Spinal cord (tissue), 10 donors: Measurements from ENCODE around the gene CLPTM1. TPM values are rescaled to one million over a fixed set of nuclear protein-coding genes. Genes with fewer than 3 reads are reported as not detected.
A peak's percentile ranks its signal among the peaks of the same experiment; 100 is the strongest.
"Not testable (repeated sequence)": the region's sequence is repeated elsewhere in the genome, so short reads cannot be mapped to it uniquely, and the experiment has no call there.

Experiments used
- DNase-seq, 6 donors: peaks; one replicate each; pipeline versions ENCODE4 v3.0.0 to v3.0.0-alpha.2; 2013 to 2015; ENCODE audit warnings: low spot score in 6 of 6, low read depth in 4 of 6
- H3K27ac ChIP-seq: one replicate; pipeline ENCODE4 v1.5.1; 2013; ENCODE audit warnings: low read depth, low read length, control low read depth
- H3K27me3 ChIP-seq: one replicate; pipeline ENCODE4 v1.6.1; 2013; ENCODE audit warnings: low read length; ENCODE audit not compliant: control insufficient read depth, insufficient read depth
- H3K36me3 ChIP-seq: one replicate; pipeline ENCODE4 v1.6.1; 2013; ENCODE audit warnings: low read length; ENCODE audit not compliant: control insufficient read depth, insufficient read depth
- H3K4me1 ChIP-seq: one replicate; pipeline ENCODE4 v1.6.1; 2013; ENCODE audit warnings: low read length; ENCODE audit not compliant: control insufficient read depth, insufficient read depth
- H3K4me3 ChIP-seq: one replicate; pipeline ENCODE4 v1.5.1; 2013; ENCODE audit warnings: low read depth, low read length, control low read depth
- H3K9me3 ChIP-seq: one replicate; pipeline ENCODE4 v1.6.1; 2013; ENCODE audit warnings: low read length; ENCODE audit not compliant: control insufficient read depth, insufficient read depth
- WGBS: methylation state at CpG from one replicate; pipeline ENCODE4 v1.1.5; 2013; ENCODE audit warnings: missing lambda C conversion rate; ENCODE audit not compliant: insufficient coverage; 5-methylcytosine and 5-hydroxymethylcytosine counted together
- long read RNA-seq, 4 donors: transcript quantifications; one replicate each; lab custom pipeline, GENCODE V29; 2026
- polyA plus RNA-seq, 2 donors: library from polyadenylated mRNA; unstranded; fragments of 120-200 nt; gene quantifications; one replicate each; pipeline ENCODE4 v1.2.1, GENCODE V29; 2013; ENCODE audit not compliant: insufficient read length in 2 of 2
- total RNA-seq, 2 donors: library from RNA; depleted of rRNA in 1 of 2; stranded (reverse); fragments of 120-200 nt in 1 of 2; fragments of >200 nt in 1 of 2; gene quantifications; one replicate each; pipeline versions ENCODE4 v1.2.3 to v1.2.4, GENCODE V29; 2013 to 2014
- donor health status: healthy.

Gene CLPTM1, protein sequence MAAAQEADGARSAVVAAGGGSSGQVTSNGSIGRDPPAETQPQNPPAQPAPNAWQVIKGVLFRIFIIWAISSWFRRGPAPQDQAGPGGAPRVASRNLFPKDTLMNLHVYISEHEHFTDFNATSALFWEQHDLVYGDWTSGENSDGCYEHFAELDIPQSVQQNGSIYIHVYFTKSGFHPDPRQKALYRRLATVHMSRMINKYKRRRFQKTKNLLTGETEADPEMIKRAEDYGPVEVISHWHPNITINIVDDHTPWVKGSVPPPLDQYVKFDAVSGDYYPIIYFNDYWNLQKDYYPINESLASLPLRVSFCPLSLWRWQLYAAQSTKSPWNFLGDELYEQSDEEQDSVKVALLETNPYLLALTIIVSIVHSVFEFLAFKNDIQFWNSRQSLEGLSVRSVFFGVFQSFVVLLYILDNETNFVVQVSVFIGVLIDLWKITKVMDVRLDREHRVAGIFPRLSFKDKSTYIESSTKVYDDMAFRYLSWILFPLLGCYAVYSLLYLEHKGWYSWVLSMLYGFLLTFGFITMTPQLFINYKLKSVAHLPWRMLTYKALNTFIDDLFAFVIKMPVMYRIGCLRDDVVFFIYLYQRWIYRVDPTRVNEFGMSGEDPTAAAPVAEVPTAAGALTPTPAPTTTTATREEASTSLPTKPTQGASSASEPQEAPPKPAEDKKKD
- total RNA-seq, result 10 to 100 TPM; 53.9 to 64.3 TPM
- 100 to 1,000 TPM; 157 to 158 TPM for polyA plus RNA-seq
- long read RNA-seq, donor 1, transcript CLPTM1-201 (14 exons, 2,604 nt), result major isoform, 56 of 110 reads
- long read RNA-seq, donor 1, partial matches to known transcripts, result 52 of 110 reads
- long read RNA-seq, donor 1, other reads (novel, unspliced or antisense), result 0 of 110 reads
- long read RNA-seq, donor 2, transcript CLPTM1-201 (14 exons, 2,604 nt), result major isoform, 23 of 66 reads
- long read RNA-seq, donor 2, partial matches to known transcripts, result 43 of 66 reads
- long read RNA-seq, donor 2, other reads (novel, unspliced or antisense), result 0 of 66 reads
- long read RNA-seq, donor 3, transcript CLPTM1-201 (14 exons, 2,604 nt), result major isoform, 8 of 32 reads
- long read RNA-seq, donor 3, partial matches to known transcripts, result 24 of 32 reads
- long read RNA-seq, donor 3, other reads (novel, unspliced or antisense), result 0 of 32 reads
- long read RNA-seq, donor 4, transcript CLPTM1-201 (14 exons, 2,604 nt), result major isoform, 7 of 13 reads
- long read RNA-seq, donor 4, partial matches to known transcripts, result 5 of 13 reads
- long read RNA-seq, donor 4, other reads (novel, unspliced or antisense), result 0 of 13 reads

GRCh38 chr19:44954649-44955504 lies at the start of gene CLPTM1:
Gene CLPTM1, plus strand, starts transcription at chr19:44955380. Its CDS starts 16 bp downstream, at chr19:44955396.
- H3K36me3 ChIP-seq, result peaks cover 17% of the 10 kb centered on the region
- H3K27me3 ChIP-seq, result no peaks in the 10 kb centered on the region
- under 1% methylated on average over 65 of the region's 65 CpGs for WGBS
- peaks cover 60% of the 10 kb centered on the region for H3K4me1 ChIP-seq
- peak within 1 kb of the TSS; percentile 99 for H3K27ac ChIP-seq
- peak within 1 kb of the TSS; percentile 97 for H3K4me3 ChIP-seq
- no peaks in the 10 kb centered on the region for H3K9me3 ChIP-seq
- DNase-seq, result peak; percentile 93 to 99 (median 96)

GRCh38 chr19:44905437-44906160 lies 49.6 kb upstream of the CLPTM1 start, which contains the start of gene APOE:
Gene APOE, plus strand, starts transcription at chr19:44905796. Its CDS starts 829 bp downstream, at chr19:44906625.
- no peaks in the 10 kb centered on the region for H3K9me3 ChIP-seq
- peak within 1 kb of the TSS; percentile 76 for H3K27ac ChIP-seq
- peaks cover 49% of the 10 kb centered on the region for H3K4me1 ChIP-seq
- DNase-seq, result peak in 1 of 6 donors; percentile 71
- H3K36me3 ChIP-seq, result peaks cover 49% of the 10 kb centered on the region
- H3K4me3 ChIP-seq, result peak within 1 kb of the TSS; percentile 63
- WGBS, result 0% methylated on average over 13 of the region's 20 CpGs
- peaks cover 14% of the 10 kb centered on the region for H3K27me3 ChIP-seq

DNA sequence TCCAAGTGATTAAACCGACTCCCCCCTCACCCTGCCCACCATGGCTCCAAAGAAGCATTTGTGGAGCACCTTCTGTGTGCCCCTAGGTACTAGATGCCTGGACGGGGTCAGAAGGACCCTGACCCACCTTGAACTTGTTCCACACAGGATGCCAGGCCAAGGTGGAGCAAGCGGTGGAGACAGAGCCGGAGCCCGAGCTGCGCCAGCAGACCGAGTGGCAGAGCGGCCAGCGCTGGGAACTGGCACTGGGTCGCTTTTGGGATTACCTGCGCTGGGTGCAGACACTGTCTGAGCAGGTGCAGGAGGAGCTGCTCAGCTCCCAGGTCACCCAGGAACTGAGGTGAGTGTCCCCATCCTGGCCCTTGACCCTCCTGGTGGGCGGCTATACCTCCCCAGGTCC lies 47.6 kb upstream of the CLPTM1 start:
- peaks cover 68% of the 10 kb centered on the region for H3K4me1 ChIP-seq
- peaks cover 29% of the 10 kb centered on the region for H3K36me3 ChIP-seq
- H3K27me3 ChIP-seq, result peaks cover 14% of the 10 kb centered on the region
- H3K27ac ChIP-seq, result no peak overlapping the region
- WGBS, result 93% methylated on average over 12 of the region's 12 CpGs
- H3K4me3 ChIP-seq, result no peak overlapping the region
- H3K9me3 ChIP-seq, result no peaks in the 10 kb centered on the region
- no peak for DNase-seq

- peaks cover 74% of the 10 kb centered on the region for H3K4me1 ChIP-seq
- 92% methylated on average over 45 of the region's 46 CpGs for WGBS
- H3K27me3 ChIP-seq, result peaks cover 14% of the 10 kb centered on the region
- H3K9me3 ChIP-seq, result no peaks in the 10 kb centered on the region
- H3K36me3 ChIP-seq, result peaks cover 22% of the 10 kb centered on the region
- DNase-seq, result no peak
- no peak overlapping the region for H3K4me3 ChIP-seq
- H3K27ac ChIP-seq, result no peak overlapping the region
Observed at GRCh38 chr19:44908074-44908835, 46.9 kb upstream of the CLPTM1 start.

DNA sequence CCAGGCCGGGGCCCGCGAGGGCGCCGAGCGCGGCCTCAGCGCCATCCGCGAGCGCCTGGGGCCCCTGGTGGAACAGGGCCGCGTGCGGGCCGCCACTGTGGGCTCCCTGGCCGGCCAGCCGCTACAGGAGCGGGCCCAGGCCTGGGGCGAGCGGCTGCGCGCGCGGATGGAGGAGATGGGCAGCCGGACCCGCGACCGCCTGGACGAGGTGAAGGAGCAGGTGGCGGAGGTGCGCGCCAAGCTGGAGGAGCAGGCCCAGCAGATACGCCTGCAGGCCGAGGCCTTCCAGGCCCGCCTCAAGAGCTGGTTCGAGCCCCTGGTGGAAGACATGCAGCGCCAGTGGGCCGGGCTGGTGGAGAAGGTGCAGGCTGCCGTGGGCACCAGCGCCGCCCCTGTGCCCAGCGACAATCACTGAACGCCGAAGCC lies 46.3 kb upstream of the CLPTM1 start:
- peaks cover 21% of the 10 kb centered on the region for H3K36me3 ChIP-seq
- no peaks in the 10 kb centered on the region for H3K9me3 ChIP-seq
- 94% methylated on average over 44 of the region's 44 CpGs for WGBS
- H3K27ac ChIP-seq, result no peak overlapping the region
- H3K4me3 ChIP-seq, result no peak overlapping the region
- no peak for DNase-seq
- peaks cover 72% of the 10 kb centered on the region for H3K4me1 ChIP-seq
- peaks cover 14% of the 10 kb centered on the region for H3K27me3 ChIP-seq

GRCh38 chr19:44909775-44910174 lies 45.4 kb upstream of the CLPTM1 start:
- H3K9me3 ChIP-seq, result no peaks in the 10 kb centered on the region
- H3K27ac ChIP-seq, result no peak overlapping the region
- WGBS, result no CpG with 5 or more reads among the region's 5 CpGs
- DNase-seq, result no peak
- H3K36me3 ChIP-seq, result peaks cover 21% of the 10 kb centered on the region
- H3K4me3 ChIP-seq, result no peak overlapping the region
- peaks cover 16% of the 10 kb centered on the region for H3K27me3 ChIP-seq
- peaks cover 72% of the 10 kb centered on the region for H3K4me1 ChIP-seq

DNA sequence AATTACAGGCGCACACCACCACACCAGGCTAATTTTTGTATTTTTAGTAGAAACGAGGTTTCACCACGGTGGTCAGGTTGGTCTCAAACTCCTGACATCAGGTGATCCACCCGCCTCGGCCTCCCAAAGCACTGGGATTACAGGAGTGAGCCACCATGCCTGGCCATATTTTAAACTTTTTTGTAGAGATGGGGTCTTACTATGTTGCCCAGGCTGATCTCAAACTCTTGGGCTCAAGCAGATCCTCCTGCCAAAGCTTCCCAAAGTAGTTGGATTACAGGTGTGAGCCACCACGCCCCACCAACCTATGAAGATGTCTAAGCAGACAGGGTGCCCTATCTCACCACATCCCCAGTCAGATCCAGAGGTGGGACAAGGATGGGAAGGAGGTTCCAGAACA lies 43.3 kb upstream of the CLPTM1 start:
- not testable (repeated sequence) for H3K27ac ChIP-seq, DNase-seq, H3K27me3 ChIP-seq, H3K9me3 ChIP-seq, H3K4me3 ChIP-seq
- Histone ChIP-seq H3K36me3 (peaks cover 18% of the 10 kb centered on the region), H3K4me1 (peaks cover 58% of the 10 kb centered on the region)
- WGBS, result 96% methylated on average over 4 of the region's 6 CpGs

DNA sequence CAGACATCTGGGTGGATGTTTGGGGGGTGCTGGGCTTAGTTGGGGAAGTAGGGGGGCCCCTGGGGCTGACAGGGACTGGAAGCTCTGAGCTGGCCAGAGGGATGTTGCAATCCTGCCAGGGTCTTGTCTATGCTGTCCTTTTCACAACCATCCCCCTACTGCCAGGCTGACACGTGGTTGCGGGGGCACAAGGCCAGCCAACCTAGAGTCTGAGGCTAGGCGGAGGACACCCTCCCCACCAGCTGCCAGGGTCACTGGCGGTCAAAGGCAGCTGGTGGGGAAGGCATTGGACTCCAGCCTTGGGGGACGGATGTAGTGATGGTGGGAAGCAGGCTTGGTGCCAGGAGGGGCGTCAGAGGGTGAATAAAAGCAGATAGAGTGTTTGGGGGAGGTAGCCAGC lies 42.3 kb upstream of the CLPTM1 start:
- DNase-seq, result peak in 2 of 6 donors; percentile 9 to 76

More for the DNA sequence above, 42.3 kb upstream of the CLPTM1 start:
- 26% methylated on average over 2 of the region's 6 CpGs for WGBS
- Histone ChIP-seq H3K4me1 (peaks cover 48% of the 10 kb centered on the region), H3K4me3 (no peak overlapping the region), H3K9me3 (no peaks in the 10 kb centered on the region), H3K27me3 (peaks cover 2% of the 10 kb centered on the region), H3K27ac (no peak overlapping the region), H3K36me3 (peaks cover 13% of the 10 kb centered on the region)
